Spleen (tissue), 7 donors: ENCODE data around the gene ZNF708.

ENCODE experiments used
- CTCF ChIP-seq, 11 experiments: fragments of 200-600 bp in 7 of 11; fragments of 450-650 bp in 4 of 11; sonication (generic) in 4 of 11; IDR thresholded peaks in 8 of 11; conservative IDR thresholded peaks in 3 of 11; 1 replicate in 7 of 11; 2 replicates in 4 of 11; pipeline versions ENCODE4 v1.4.0 to v1.8.0; 2016 to 2021; ENCODE audit warnings: antibody characterized with exemption in 11 of 11, inconsistent platforms in 4 of 11, mild to moderate bottlenecking in 1 of 11
- POLR2AphosphoS5 ChIP-seq, 3 donors: sonication (generic); formaldehyde crosslinking; IDR thresholded peaks; one replicate each; pipeline ENCODE4 v1.5.1; 2017; ENCODE audit warnings: antibody characterized with exemption in 3 of 3
- donor health status: DM: no; HTN: no; CAD: no; lungs with moderate emphysema.
- donor health status: DM: no; HTN: no; CAD: no.
- donor health status: DM: no; HTN: no; CAD: no.

GRCh38 chr19:21264891-21265290 is 64.3 kb downstream of the ZNF708 start:
- no peak for TF ChIP-seq CTCF (IDR thresholded peaks at IDR 0.05 in 8 of 11, conservative IDR thresholded peaks at IDR 0.05 in 3 of 11)
- TF ChIP-seq POLR2AphosphoS5 (IDR thresholded peaks at IDR 0.05): no peak
